Endothelial cell (in vitro differentiated cells): Measurements from ENCODE around the gene CCDC195. TPM values are rescaled to one million over a fixed set of nuclear protein-coding genes. Genes with fewer than 3 reads are reported as not detected.

Experiments used
- DNase-seq: peaks from one replicate; pipeline ENCODE4 v3.0.0; 2021; ENCODE audit warnings: low spot score
- H3K27ac Mint-ChIP-seq: one replicate; pipeline ENCODE4 v1.8.0; 2021; ENCODE audit warnings: mixed read lengths, inconsistent platforms; ENCODE audit not compliant: unreplicated experiment
- H3K27me3 Mint-ChIP-seq: one replicate; pipeline ENCODE4 v1.8.0; 2021; ENCODE audit warnings: mild to moderate bottlenecking, moderate library complexity, mixed read lengths, inconsistent platforms; ENCODE audit not compliant: unreplicated experiment
- H3K36me3 Mint-ChIP-seq: one replicate; pipeline ENCODE4 v1.8.0; 2021; ENCODE audit warnings: mild to moderate bottlenecking, low read depth, mixed read lengths, inconsistent platforms; ENCODE audit not compliant: unreplicated experiment
- H3K4me1 Mint-ChIP-seq: one replicate; pipeline ENCODE4 v1.8.0; 2021; ENCODE audit warnings: mild to moderate bottlenecking, mixed read lengths, inconsistent platforms; ENCODE audit not compliant: unreplicated experiment
- H3K4me3 Mint-ChIP-seq: one replicate; pipeline ENCODE4 v1.8.0; 2021; ENCODE audit warnings: mild to moderate bottlenecking, mixed read lengths, inconsistent platforms; ENCODE audit not compliant: unreplicated experiment
- H3K9me3 Mint-ChIP-seq: one replicate; pipeline ENCODE4 v1.8.0; 2021; ENCODE audit warnings: mixed read lengths, inconsistent platforms; ENCODE audit not compliant: unreplicated experiment
- CTCF ChIP-seq: fragments of 200-600 bp; sonication (generic); IDR thresholded peaks from one replicate; pipeline ENCODE4 v1.5.0; 2021; ENCODE audit warnings: antibody characterized with exemption; ENCODE audit not compliant: unreplicated experiment
- total RNA-seq: library from RNA; stranded (reverse); fragmentation: NEBNext Ultra II Directional; extraction: Animal tissue kit (Norgen Biotek cat#: 25700); gene quantifications from one replicate; pipeline ENCODE4 v1.2.1, GENCODE V29; 2021; ENCODE audit not compliant: unreplicated experiment

The CCDC195 gene
- total RNA-seq, 1 donor from 2014 or later = not detected

GRCh38 chr2:224722250-224722649, 6.1 kb upstream of the CCDC195 start:
- Mint-ChIP-seq H3K27me3 (no peaks in the 10 kb centered on the region), H3K36me3 (no peaks in the 10 kb centered on the region), H3K9me3 (no peaks in the 10 kb centered on the region), H3K4me3 (no peak overlapping the region), H3K4me1 (no peaks in the 10 kb centered on the region), H3K27ac (no peak overlapping the region)
- DNase-seq = no peak
- no peak for TF ChIP-seq CTCF

GRCh38 chr2:224716921-224717320, 756 bp upstream of the CCDC195 start:
- no peak for DNase-seq
- Mint-ChIP-seq H3K9me3 (no peaks in the 10 kb centered on the region), H3K36me3 (no peaks in the 10 kb centered on the region), H3K27me3 (no peaks in the 10 kb centered on the region), H3K4me1 (no peaks in the 10 kb centered on the region), H3K4me3 (no peak overlapping the region), H3K27ac (no peak overlapping the region)
- no peak for TF ChIP-seq CTCF

- TF ChIP-seq CTCF = no peak
- no peaks in the 10 kb centered on the region for H3K9me3 Mint-ChIP-seq
- DNase-seq = no peak
- H3K27ac Mint-ChIP-seq = no peak overlapping the region
- no peaks in the 10 kb centered on the region for H3K36me3 Mint-ChIP-seq
- no peaks in the 10 kb centered on the region for H3K27me3 Mint-ChIP-seq
- H3K4me3 Mint-ChIP-seq = no peak overlapping the region
- H3K4me1 Mint-ChIP-seq = no peaks in the 10 kb centered on the region
Measured at GRCh38 chr2:224711859-224712665, 4.1 kb downstream of the CCDC195 start.

- H3K4me1 Mint-ChIP-seq = no peaks in the 10 kb centered on the region
- no peaks in the 10 kb centered on the region for H3K9me3 Mint-ChIP-seq
- no peak for DNase-seq
Measured at GRCh38 chr2:224711381-224711780, 4.8 kb downstream of the CCDC195 start.

More at GRCh38 chr2:224711381-224711780, 4.8 kb downstream of the CCDC195 start:
- Mint-ChIP-seq H3K27me3 (no peaks in the 10 kb centered on the region), H3K36me3 (no peaks in the 10 kb centered on the region), H3K27ac (no peak overlapping the region), H3K4me3 (no peak overlapping the region)
- TF ChIP-seq CTCF = no peak
